C4-2B (cell line): ENCODE data around the gene EPN2.

Experiments
- H3K27ac ChIP-seq: fragments of 450-650 bp; 2 replicates; pipeline ENCODE4 v1.5.1; 2017
- CTCF ChIP-seq: fragments of 450-650 bp; conservative IDR thresholded peaks from 2 replicates; pipeline ENCODE4 v1.5.1; 2017; ENCODE audit warnings: mild to moderate bottlenecking
- ZFX ChIP-seq: fragments of 450-650 bp; IDR thresholded peaks from 2 replicates; pipeline ENCODE4 v1.6.1; 2017

EPN2 gene

GRCh38 chr17:19284005-19284959 lies 47.1 kb downstream of the EPN2 start:
- TF ChIP-seq ZFX (no peak), CTCF (no peak)
- no peak overlapping the region for H3K27ac ChIP-seq

GRCh38 chr17:19285213-19285900 lies 48.2 kb downstream of the EPN2 start:
- TF ChIP-seq ZFX (no peak), CTCF (no peak)
- H3K27ac ChIP-seq, result no peak overlapping the region

GRCh38 chr17:19286751-19287341 lies 49.7 kb downstream of the EPN2 start:
- TF ChIP-seq CTCF, result no peak
- no peak for TF ChIP-seq ZFX
- no peak overlapping the region for H3K27ac ChIP-seq

GRCh38 chr17:19287651-19288050 lies 50.5 kb downstream of the EPN2 start:
- no peak for TF ChIP-seq ZFX
- TF ChIP-seq CTCF, result no peak
- no peak overlapping the region for H3K27ac ChIP-seq

- H3K27ac ChIP-seq, result no peak overlapping the region
- TF ChIP-seq CTCF (no peak), ZFX (no peak)
Measured at GRCh38 chr17:19288453-19288852, 51.3 kb downstream of the EPN2 start.

GRCh38 chr17:19290066-19290705 lies 53.0 kb downstream of the EPN2 start:
- TF ChIP-seq CTCF, result no peak
- TF ChIP-seq ZFX, result no peak
- H3K27ac ChIP-seq, result no peak overlapping the region
